Right lobe of liver (tissue), 4 donors: ENCODE results near the gene TTR.

Source experiments
- POLR2A ChIP-seq: fragments of 450-650 bp; IDR thresholded peaks from one replicate; pipeline ENCODE4 v1.6.1; 2017; ENCODE audit warnings: antibody characterized with exemption, mild to moderate bottlenecking
- TF ChIP-seq, protein P1 (sequence below), 4 donors: fragments of 200-600 bp in 3 of 4; fragments of 450-650 bp in 1 of 4; IDR thresholded peaks; one replicate each; pipeline versions ENCODE4 v1.5.1 to v1.8.0; 2016 to 2022; ENCODE audit warnings: antibody characterized with exemption in 4 of 4, mild to moderate bottlenecking in 2 of 4
- donor health status: DM: no; HTN: no; CAD: no.
- donor health status: DM: no; HTN: no; CAD: no.
- donor health status: DM: no; HTN: yes; CAD: no.

- no peak for TF ChIP-seq POLR2A
- TF ChIP-seq, protein P1, sequence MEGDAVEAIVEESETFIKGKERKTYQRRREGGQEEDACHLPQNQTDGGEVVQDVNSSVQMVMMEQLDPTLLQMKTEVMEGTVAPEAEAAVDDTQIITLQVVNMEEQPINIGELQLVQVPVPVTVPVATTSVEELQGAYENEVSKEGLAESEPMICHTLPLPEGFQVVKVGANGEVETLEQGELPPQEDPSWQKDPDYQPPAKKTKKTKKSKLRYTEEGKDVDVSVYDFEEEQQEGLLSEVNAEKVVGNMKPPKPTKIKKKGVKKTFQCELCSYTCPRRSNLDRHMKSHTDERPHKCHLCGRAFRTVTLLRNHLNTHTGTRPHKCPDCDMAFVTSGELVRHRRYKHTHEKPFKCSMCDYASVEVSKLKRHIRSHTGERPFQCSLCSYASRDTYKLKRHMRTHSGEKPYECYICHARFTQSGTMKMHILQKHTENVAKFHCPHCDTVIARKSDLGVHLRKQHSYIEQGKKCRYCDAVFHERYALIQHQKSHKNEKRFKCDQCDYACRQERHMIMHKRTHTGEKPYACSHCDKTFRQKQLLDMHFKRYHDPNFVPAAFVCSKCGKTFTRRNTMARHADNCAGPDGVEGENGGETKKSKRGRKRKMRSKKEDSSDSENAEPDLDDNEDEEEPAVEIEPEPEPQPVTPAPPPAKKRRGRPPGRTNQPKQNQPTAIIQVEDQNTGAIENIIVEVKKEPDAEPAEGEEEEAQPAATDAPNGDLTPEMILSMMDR (IDR thresholded peaks at IDR 0.05) = no peak
Observed at GRCh38 chr18:31634331-31634713, 42.6 kb downstream of the TTR start.
